Measurements from ENCODE around the gene IQSEC1.

IQSEC1 gene

DNA sequence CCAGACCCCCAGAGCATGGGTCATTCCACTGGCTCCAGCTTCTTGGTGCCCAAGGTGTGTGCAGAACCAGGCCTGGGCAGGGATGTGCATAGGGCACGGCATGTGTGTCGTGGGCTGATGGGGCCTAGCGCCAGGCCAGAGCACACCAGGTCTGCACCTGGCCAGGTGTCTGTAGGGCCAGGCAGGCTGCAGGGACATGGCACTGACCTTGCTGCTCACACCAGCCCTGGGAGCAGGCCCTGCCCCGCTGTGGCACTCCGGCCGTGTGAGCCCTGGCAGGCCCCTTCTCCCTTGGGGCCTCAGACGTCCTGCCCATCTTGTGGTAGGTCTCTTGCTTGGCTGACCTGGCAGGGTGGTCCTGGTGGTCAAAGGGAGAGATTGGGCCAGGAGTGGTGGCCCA lies 147.6 kb downstream of the IQSEC1 start:
- no peak for DNase-seq (ENCODE audit: low read depth)
- TF ChIP-seq, protein P1, sequence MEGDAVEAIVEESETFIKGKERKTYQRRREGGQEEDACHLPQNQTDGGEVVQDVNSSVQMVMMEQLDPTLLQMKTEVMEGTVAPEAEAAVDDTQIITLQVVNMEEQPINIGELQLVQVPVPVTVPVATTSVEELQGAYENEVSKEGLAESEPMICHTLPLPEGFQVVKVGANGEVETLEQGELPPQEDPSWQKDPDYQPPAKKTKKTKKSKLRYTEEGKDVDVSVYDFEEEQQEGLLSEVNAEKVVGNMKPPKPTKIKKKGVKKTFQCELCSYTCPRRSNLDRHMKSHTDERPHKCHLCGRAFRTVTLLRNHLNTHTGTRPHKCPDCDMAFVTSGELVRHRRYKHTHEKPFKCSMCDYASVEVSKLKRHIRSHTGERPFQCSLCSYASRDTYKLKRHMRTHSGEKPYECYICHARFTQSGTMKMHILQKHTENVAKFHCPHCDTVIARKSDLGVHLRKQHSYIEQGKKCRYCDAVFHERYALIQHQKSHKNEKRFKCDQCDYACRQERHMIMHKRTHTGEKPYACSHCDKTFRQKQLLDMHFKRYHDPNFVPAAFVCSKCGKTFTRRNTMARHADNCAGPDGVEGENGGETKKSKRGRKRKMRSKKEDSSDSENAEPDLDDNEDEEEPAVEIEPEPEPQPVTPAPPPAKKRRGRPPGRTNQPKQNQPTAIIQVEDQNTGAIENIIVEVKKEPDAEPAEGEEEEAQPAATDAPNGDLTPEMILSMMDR (conservative IDR thresholded peaks at IDR 0.05; ENCODE audit: low read depth, low read length), result no peak

DNA sequence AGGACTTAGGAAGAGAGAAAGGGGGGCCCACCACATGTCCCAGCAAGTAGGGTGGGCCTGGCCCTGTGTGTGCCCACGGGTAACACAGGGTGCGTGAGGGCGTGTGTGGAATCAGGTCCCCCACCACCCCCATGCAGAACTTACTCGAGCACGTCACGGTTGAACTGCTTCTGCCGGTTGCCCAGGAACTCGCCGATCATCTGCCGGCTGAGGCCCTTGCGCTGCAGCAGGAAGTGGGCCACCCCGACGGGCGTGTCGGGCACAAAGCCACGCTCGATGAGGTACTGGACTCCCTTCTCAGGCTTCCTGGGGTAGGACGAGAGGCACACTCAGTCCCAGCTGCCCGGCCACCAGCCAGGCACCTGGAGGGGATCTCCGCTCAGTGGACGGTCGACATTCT lies 148.8 kb downstream of the IQSEC1 start:
- H3K4me3 ChIP-seq (ENCODE audit: low read length), result no peak overlapping the region
- TF ChIP-seq, protein P1 (conservative IDR thresholded peaks at IDR 0.05; ENCODE audit: low read depth, low read length), result no peak
- no peak for DNase-seq (ENCODE audit: low read depth)

More for the DNA sequence above, 147.6 kb downstream of the IQSEC1 start:
- no peak overlapping the region for H3K4me3 ChIP-seq (ENCODE audit: low read length)

DNA sequence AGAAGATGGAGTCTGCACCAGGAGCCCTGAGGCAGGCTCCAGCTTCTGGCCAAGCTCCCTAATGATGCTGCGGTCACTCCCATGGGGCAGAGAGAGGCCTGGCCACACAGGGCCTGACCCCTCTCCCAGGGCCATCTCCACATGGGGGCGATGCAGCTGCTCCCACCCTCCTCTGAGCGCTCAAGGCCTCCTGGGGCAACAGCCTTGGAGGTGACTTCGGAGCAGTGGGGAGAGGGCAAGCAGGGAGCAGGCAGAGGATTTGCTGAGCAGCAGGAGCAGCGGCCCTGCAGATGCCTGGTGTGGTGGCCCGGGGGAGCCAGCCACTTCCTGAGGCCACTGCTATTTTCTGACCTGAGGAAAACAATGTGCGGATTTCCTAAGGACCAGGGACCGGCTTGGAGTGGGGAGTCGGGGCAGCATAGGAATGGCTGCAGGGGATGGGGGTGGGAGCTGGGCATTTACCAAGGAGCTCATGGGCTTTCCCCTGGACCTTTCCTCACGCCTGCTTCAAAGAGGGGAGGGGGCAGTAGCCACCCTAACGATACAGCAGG lies 150.3 kb downstream of the IQSEC1 start:
- H3K4me3 ChIP-seq (ENCODE audit: low read length), result no peak overlapping the region
- DNase-seq (ENCODE audit: low read depth), result no peak
- TF ChIP-seq, protein P1 (conservative IDR thresholded peaks at IDR 0.05; ENCODE audit: low read depth, low read length), result no peak

DNA sequence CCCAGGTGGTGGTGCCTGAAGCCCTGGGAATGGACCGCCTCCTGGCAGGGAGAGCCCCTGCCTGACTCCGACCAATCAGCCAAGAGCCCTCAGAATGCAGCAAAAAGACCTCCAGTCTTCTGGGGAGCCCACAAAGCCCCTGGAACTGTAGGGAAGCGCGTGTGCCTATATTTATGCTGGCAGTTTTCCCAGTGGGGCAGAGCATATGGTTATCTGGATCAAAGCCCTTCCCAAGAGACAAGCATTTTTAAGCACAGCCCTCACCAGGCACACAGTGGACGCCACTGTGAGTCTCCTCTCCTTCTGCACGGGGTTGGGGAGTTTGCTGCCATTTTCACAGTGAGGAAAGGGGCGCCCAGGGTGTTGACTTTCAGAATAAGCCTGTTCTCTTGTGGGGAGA lies 150.9 kb downstream of the IQSEC1 start:
- TF ChIP-seq, protein P1 (conservative IDR thresholded peaks at IDR 0.05; ENCODE audit: low read depth, low read length), result no peak
- H3K4me3 ChIP-seq (ENCODE audit: low read length), result no peak overlapping the region
- no peak for DNase-seq (ENCODE audit: low read depth)

DNA sequence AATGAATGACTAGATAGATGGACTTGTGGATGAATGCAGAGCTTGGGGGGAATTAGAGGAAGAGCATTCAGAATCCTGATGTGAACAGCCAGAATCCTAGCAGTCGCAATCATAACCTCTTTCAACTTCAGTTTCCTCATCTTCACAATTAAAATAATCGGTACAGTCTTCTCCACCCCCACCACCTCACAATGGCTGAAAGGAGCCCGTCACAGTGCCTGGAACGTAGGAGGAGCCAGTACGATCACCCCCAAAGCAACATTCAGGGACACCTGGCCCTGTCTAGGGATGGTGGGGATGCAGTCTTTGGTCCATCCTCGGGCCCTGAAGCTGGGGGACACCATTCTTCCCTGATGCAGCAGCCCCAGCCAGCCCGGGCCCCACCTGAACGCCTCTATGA lies 151.5 kb downstream of the IQSEC1 start:
- no peak overlapping the region for H3K4me3 ChIP-seq (ENCODE audit: low read length)
- DNase-seq (ENCODE audit: low read depth), result no peak
- TF ChIP-seq, protein P1 (conservative IDR thresholded peaks at IDR 0.05; ENCODE audit: low read depth, low read length), result no peak

DNA sequence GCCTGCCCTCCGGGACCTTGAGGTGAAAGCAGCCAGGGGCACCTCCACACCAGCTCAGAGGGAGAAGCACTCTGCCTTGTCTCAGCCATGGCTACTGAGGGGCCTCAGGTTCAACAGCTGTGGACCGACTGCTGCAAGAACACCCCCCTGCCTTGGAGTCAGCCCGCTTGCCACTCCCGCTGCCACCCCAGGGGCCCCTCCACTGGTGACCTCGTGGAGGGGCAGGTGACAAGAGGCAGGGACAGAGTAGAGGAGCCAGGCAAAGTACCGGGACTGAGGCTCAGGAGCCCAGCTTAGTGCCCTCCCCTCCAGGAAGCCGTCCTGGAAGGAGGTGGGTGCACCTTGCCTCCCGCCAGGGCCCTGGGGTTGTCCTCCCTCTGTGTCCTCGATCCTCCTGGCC lies 152.3 kb downstream of the IQSEC1 start:
- TF ChIP-seq, protein P1 (conservative IDR thresholded peaks at IDR 0.05; ENCODE audit: low read depth, low read length), result no peak
- no peak overlapping the region for H3K4me3 ChIP-seq (ENCODE audit: low read length)
- no peak for DNase-seq (ENCODE audit: low read depth)

DNA sequence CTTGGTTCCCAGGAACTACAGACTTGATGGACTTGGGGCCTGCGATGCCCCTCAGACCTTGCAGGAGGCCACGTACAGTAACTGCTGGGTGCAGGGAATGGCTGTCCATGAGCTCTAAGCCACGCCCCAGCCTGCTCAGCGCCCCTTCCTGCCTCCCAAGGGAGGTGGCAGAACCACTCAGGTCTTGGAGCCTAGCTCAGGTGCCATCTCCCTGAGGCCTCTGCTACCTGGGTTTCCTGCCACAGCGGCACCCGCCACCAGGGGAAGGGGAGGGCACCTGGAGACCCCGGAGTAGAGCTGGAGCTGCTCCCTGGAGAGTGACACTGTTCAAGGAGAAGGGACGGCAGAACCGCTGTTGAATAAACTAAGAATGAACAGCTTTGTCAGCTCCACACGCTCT lies 154.0 kb downstream of the IQSEC1 start:
- TF ChIP-seq, protein P1 (conservative IDR thresholded peaks at IDR 0.05; ENCODE audit: low read depth, low read length), result no peak
- DNase-seq (ENCODE audit: low read depth), result no peak
- no peak overlapping the region for H3K4me3 ChIP-seq (ENCODE audit: low read length)
